T follicular helper cell (primary cell): Measurements from ENCODE around the gene RAB19.

Source experiments
- DNase-seq: peaks from one replicate; pipeline ENCODE4 v3.0.0-alpha.2; 2020; ENCODE audit warnings: low read depth
- total RNA-seq, 2 experiments: gene quantifications; one replicate each; lab custom pipeline; 2026; lab: John Stamatoyannopoulos, UW

Gene RAB19
- total RNA-seq, result 5.3 to 6.7 reads per million in 2 experiments

GRCh38 chr7:140403878-140404564 is at the start of gene RAB19:
Gene RAB19, plus strand, starts transcription at chr7:140404058. Its CDS starts 3,589 bp downstream, at chr7:140407647.
- peak; percentile 24 for DNase-seq

- DNase-seq, result no peak
Observed at GRCh38 chr7:140358024-140358411, 45.8 kb upstream of the RAB19 start.

GRCh38 chr7:140358412-140359051 is 45.3 kb upstream of the RAB19 start:
- DNase-seq, result no peak

GRCh38 chr7:140360697-140361229 is 43.1 kb upstream of the RAB19 start:
- no peak for DNase-seq

GRCh38 chr7:140364819-140365218 is 39.0 kb upstream of the RAB19 start:
- no peak for DNase-seq

- no peak for DNase-seq
Observed at GRCh38 chr7:140367528-140367927, 36.3 kb upstream of the RAB19 start.

- DNase-seq, result no peak
Observed at GRCh38 chr7:140369294-140369693, 34.6 kb upstream of the RAB19 start.

GRCh38 chr7:140375323-140375722 is 28.5 kb upstream of the RAB19 start:
- no peak for DNase-seq

GRCh38 chr7:140375892-140376730 is 27.7 kb upstream of the RAB19 start:
- DNase-seq, result no peak

GRCh38 chr7:140383954-140384713 is 19.7 kb upstream of the RAB19 start:
- no peak for DNase-seq

- DNase-seq, result no peak
Observed at GRCh38 chr7:140384894-140385545, 18.8 kb upstream of the RAB19 start.

GRCh38 chr7:140389445-140389844 is 14.4 kb upstream of the RAB19 start:
- no peak for DNase-seq

- no peak for DNase-seq
Observed at GRCh38 chr7:140390034-140390433, 13.8 kb upstream of the RAB19 start.

- no peak for DNase-seq
Observed at GRCh38 chr7:140390466-140391190, 13.2 kb upstream of the RAB19 start.

- DNase-seq, result no peak
Observed at GRCh38 chr7:140391634-140392033, 12.2 kb upstream of the RAB19 start.

GRCh38 chr7:140393756-140394306 is 10.0 kb upstream of the RAB19 start:
- DNase-seq, result no peak

- DNase-seq, result peak; percentile 80
Observed at GRCh38 chr7:140397784-140398750, 5.8 kb upstream of the RAB19 start, which contains the start of gene SLC37A3. Gene SLC37A3, minus strand, starts transcription at chr7:140398530. Its CDS starts 16,004 bp downstream, at chr7:140382526.

GRCh38 chr7:140398821-140399220 is 5.0 kb upstream of the RAB19 start:
- DNase-seq, result no peak

GRCh38 chr7:140400381-140400780 is 3.5 kb upstream of the RAB19 start:
- DNase-seq, result no peak
